Measurements from ENCODE around the gene DVL1.

Gene DVL1

GRCh38 chr1:1357871-1358432 is 8.7 kb upstream of the DVL1 start:
- TF ChIP-seq CREB1 (IDR thresholded peaks at IDR 0.05; ENCODE audit: low read depth) (no peak), FOXM1 (IDR thresholded peaks at IDR 0.05; ENCODE audit: borderline replicate concordance, low read depth) (no peak), TEAD4 (IDR thresholded peaks at IDR 0.05) (no peak)

GRCh38 chr1:1356796-1357401 is 7.7 kb upstream of the DVL1 start:
- no peak for TF ChIP-seq NFIC (IDR thresholded peaks at IDR 0.05)
- TF ChIP-seq TEAD4 (IDR thresholded peaks at IDR 0.05) = no peak
- TF ChIP-seq USF1 (IDR thresholded peaks at IDR 0.05) = no peak
- TF ChIP-seq CREB1 (IDR thresholded peaks at IDR 0.05; ENCODE audit: low read depth) = no peak
- no peak for TF ChIP-seq CEBPB (IDR thresholded peaks at IDR 0.05)
- TF ChIP-seq YY1 (IDR thresholded peaks at IDR 0.05; ENCODE audit: low read depth) = no peak
- no peak for TF ChIP-seq RAD21 (IDR thresholded peaks at IDR 0.05; ENCODE audit: low read depth)
- no peak for TF ChIP-seq REST (IDR thresholded peaks at IDR 0.05; ENCODE audit: low read depth)
- no peak for TF ChIP-seq EP300 (IDR thresholded peaks at IDR 0.05; ENCODE audit: borderline replicate concordance)
- TF ChIP-seq TAF1 (IDR thresholded peaks at IDR 0.05; ENCODE audit: low read depth) = no peak
- TF ChIP-seq FOXM1 (IDR thresholded peaks at IDR 0.05; ENCODE audit: borderline replicate concordance, low read depth) = no peak
- TF ChIP-seq MAX (IDR thresholded peaks at IDR 0.05) = no peak
- no peak for TF ChIP-seq TCF12 (IDR thresholded peaks at IDR 0.05; ENCODE audit: low read depth)
- TF ChIP-seq EGR1 (IDR thresholded peaks at IDR 0.05) = no peak
- TF ChIP-seq ZBTB7A (IDR thresholded peaks at IDR 0.05; ENCODE audit: low read depth) = no peak

- TF ChIP-seq CEBPB (IDR thresholded peaks at IDR 0.05) (no peak), USF1 (IDR thresholded peaks at IDR 0.05) (no peak), TCF12 (IDR thresholded peaks at IDR 0.05; ENCODE audit: low read depth) (no peak), TEAD4 (IDR thresholded peaks at IDR 0.05) (no peak), CREB1 (IDR thresholded peaks at IDR 0.05; ENCODE audit: low read depth) (no peak), REST (IDR thresholded peaks at IDR 0.05; ENCODE audit: low read depth) (no peak), MAX (IDR thresholded peaks at IDR 0.05) (no peak)
These were observed 7.1 kb upstream of the DVL1 start for GRCh38 chr1:1356166-1356795.

- TF ChIP-seq MAX (IDR thresholded peaks at IDR 0.05) (peak; percentile 82), RAD21 (IDR thresholded peaks at IDR 0.05; ENCODE audit: low read depth) (no peak)
These were observed 6.2 kb upstream of the DVL1 start for GRCh38 chr1:1355416-1355815.

GRCh38 chr1:1354271-1355247 is 5.3 kb upstream of the DVL1 start:
- TF ChIP-seq YY1 (IDR thresholded peaks at IDR 0.05; ENCODE audit: low read depth) = no peak
- no peak for TF ChIP-seq TAF1 (IDR thresholded peaks at IDR 0.05; ENCODE audit: low read depth)
- no peak for TF ChIP-seq TEAD4 (IDR thresholded peaks at IDR 0.05)
- no peak for TF ChIP-seq EP300 (IDR thresholded peaks at IDR 0.05; ENCODE audit: borderline replicate concordance)
- TF ChIP-seq CEBPB (IDR thresholded peaks at IDR 0.05) = no peak
- no peak for TF ChIP-seq CREB1 (IDR thresholded peaks at IDR 0.05; ENCODE audit: low read depth)
- TF ChIP-seq TCF12 (IDR thresholded peaks at IDR 0.05; ENCODE audit: low read depth) = no peak
- TF ChIP-seq RAD21 (IDR thresholded peaks at IDR 0.05; ENCODE audit: low read depth) = no peak
- no peak for TF ChIP-seq REST (IDR thresholded peaks at IDR 0.05; ENCODE audit: low read depth)
- no peak for TF ChIP-seq EGR1 (IDR thresholded peaks at IDR 0.05)
- TF ChIP-seq FOXM1 (IDR thresholded peaks at IDR 0.05; ENCODE audit: borderline replicate concordance, low read depth) = no peak
- no peak for TF ChIP-seq USF1 (IDR thresholded peaks at IDR 0.05)
- TF ChIP-seq ZBTB7A (IDR thresholded peaks at IDR 0.05; ENCODE audit: low read depth) = no peak
- no peak; the same call in 1 of the 2 replicates for TF ChIP-seq MAX (IDR thresholded peaks at IDR 0.05)
- no peak for TF ChIP-seq NFIC (IDR thresholded peaks at IDR 0.05)

Data from Ishikawa (cell line).